Neural cell (in vitro differentiated cells): ENCODE measurements around the gene RETSAT.

Experiments used
- CTCF ChIP-seq: fragments of 450-650 bp; IDR thresholded peaks from 2 replicates; pipeline ENCODE4 v1.5.1; 2014; ENCODE audit warnings: antibody characterized with exemption, mild to moderate bottlenecking, moderate library complexity; ENCODE audit not compliant: poor library complexity, severe bottlenecking
- RAD21 ChIP-seq: fragments of 450-650 bp; conservative IDR thresholded peaks from 2 replicates; pipeline ENCODE4 v1.6.1; 2014; ENCODE audit warnings: antibody characterized with exemption, mild to moderate bottlenecking, moderate library complexity

- no peak for TF ChIP-seq CTCF
- no peak for TF ChIP-seq RAD21
Measured at GRCh38 chr2:85341269-85342029, 12.9 kb downstream of the RETSAT start.
